PC-3 (cell line): ENCODE results near the gene CROCC2. TPM values are rescaled to one million over a fixed set of nuclear protein-coding genes. Genes with fewer than 3 reads are reported as not detected.

Experiments used
- ATAC-seq: fragments of 200-7000 bp; cut with Tn5 transposase; 2 replicates; pipeline ENCODE4 v1.9.1; 2020; ENCODE audit warnings: mild to moderate bottlenecking, moderate library complexity
- BruUV-seq: library from RNA; stranded (reverse); fragments of 400-500 nt; replicated peaks from 2 replicates; lab custom pipeline; 2021; lab: Mats Ljungman, UMichigan
- CTCF ChIA-PET: fragments of 300-600 bp; sonication (Branson Sonifier 250); formaldehyde crosslinking; loops from one replicate; lab custom pipeline; 2022; ENCODE audit warnings: antibody characterized with exemption; lab: Charles Lee
- POLR2A ChIA-PET: fragments of 300-600 bp; sonication (Branson Sonifier 250); formaldehyde crosslinking; loops from one replicate; lab custom pipeline; 2022; ENCODE audit warnings: antibody characterized with exemption; ENCODE audit not compliant: unreplicated experiment; lab: Charles Lee
- DNase-seq: peaks from one replicate; pipeline ENCODE4 v3.0.0-alpha.2; 2015
- H2AFZ ChIP-seq: fragments of 300-600 bp; sonication (generic); 2 replicates; pipeline ENCODE4 v1.6.0; 2016; ENCODE audit warnings: antibody characterized with exemption, low read length
- H3F3A ChIP-seq: fragments of 300-600 bp; sonication (generic); one replicate; pipeline ENCODE4 v1.6.0; 2017; ENCODE audit warnings: antibody characterized with exemption, low read length, control low read depth, mild to moderate bottlenecking; ENCODE audit not compliant: unreplicated experiment
- H3K27ac ChIP-seq: fragments of 300-600 bp; sonication (generic); 2 replicates; pipeline ENCODE4 v1.5.1; 2016; ENCODE audit warnings: mild to moderate bottlenecking, low read length
- H3K27me3 ChIP-seq: fragments of 300-600 bp; sonication (generic); 2 replicates; pipeline ENCODE4 v1.6.1; 2016; ENCODE audit warnings: low read length, mixed read lengths
- H3K36me3 ChIP-seq: fragments of 300-600 bp; sonication (generic); 2 replicates; pipeline ENCODE4 v1.6.1; 2016; ENCODE audit warnings: low read depth, mixed run types, low read length, mixed read lengths
- H3K4me1 ChIP-seq: fragments of 300-600 bp; sonication (generic); 2 replicates; pipeline ENCODE4 v1.5.1; 2016; ENCODE audit warnings: low read length; ENCODE audit not compliant: insufficient read depth
- H3K4me2 ChIP-seq: fragments of 300-600 bp; sonication (generic); 2 replicates; pipeline ENCODE4 v1.6.0; 2016; ENCODE audit warnings: low read length
- H3K4me3 ChIP-seq: fragments of 300-600 bp; sonication (generic); 2 replicates; pipeline ENCODE4 v1.5.1; 2016; ENCODE audit warnings: mild to moderate bottlenecking, low read length, mixed read lengths
- H3K79me2 ChIP-seq: fragments of 300-600 bp; sonication (generic); 2 replicates; pipeline ENCODE4 v1.6.1; 2017; ENCODE audit warnings: low read length, mixed read lengths
- H3K9ac ChIP-seq: fragments of 300-600 bp; sonication (generic); 2 replicates; pipeline ENCODE4 v1.6.0; 2016; ENCODE audit warnings: mild to moderate bottlenecking, low read length
- H3K9me2 ChIP-seq: fragments of 300-600 bp; sonication (generic); replicated peaks from 2 replicates; pipeline ENCODE4 v1.6.1; 2016; ENCODE audit warnings: mixed run types, low read length, mixed read lengths
- H3K9me3 ChIP-seq: fragments of 300-600 bp; sonication (generic); 2 replicates; pipeline ENCODE4 v1.6.1; 2016; ENCODE audit warnings: low read length, mixed read lengths
- H4K20me1 ChIP-seq: fragments of 300-600 bp; sonication (generic); 2 replicates; pipeline ENCODE4 v1.6.1; 2016; ENCODE audit warnings: low read length, mixed read lengths
- CTCF ChIP-seq: fragments of 300-600 bp; sonication (generic); conservative IDR thresholded peaks from 2 replicates; pipeline ENCODE4 v1.5.1; 2017; ENCODE audit warnings: antibody characterized with exemption, low read depth, mild to moderate bottlenecking, low read length
- EZH2 ChIP-seq: fragments of 300-600 bp; sonication (generic); IDR thresholded peaks from one replicate; pipeline ENCODE4 v1.6.1; 2017; ENCODE audit warnings: antibody characterized with exemption, mild to moderate bottlenecking, low read length; ENCODE audit not compliant: unreplicated experiment
- EZH2phosphoT487 ChIP-seq: fragments of 300-600 bp; sonication (generic); IDR thresholded peaks from 2 replicates; pipeline ENCODE4 v1.6.1; 2018; ENCODE audit warnings: mild to moderate bottlenecking, antibody characterized with exemption, low read length, borderline replicate concordance
- intact Hi-C: fragments of 100-400 bp; cut with micrococcal nuclease; formaldehyde crosslinking; loops from 2 replicates; pipeline ENCODE4 v1.9.0; 2023
- total RNA-seq: library from RNA; depleted of rRNA; stranded (reverse); fragments of >200 nt; gene quantifications from 2 replicates; pipeline ENCODE4 v1.2.3, GENCODE V29; 2014

Gene CROCC2
- total RNA-seq, 1 experiment from 2014 or later = not detected

GRCh38 chr2:241025639-241026038, 119.5 kb downstream of the CROCC2 start:
- H3K36me3 ChIP-seq = no peaks in the 10 kb centered on the region
- peaks cover 17% of the 10 kb centered on the region for H3K9me3 ChIP-seq
- no peaks in the 10 kb centered on the region for H3K27me3 ChIP-seq
- H2AFZ ChIP-seq = no peak overlapping the region
- H3K79me2 ChIP-seq = no peaks in the 10 kb centered on the region
- no peaks in the 10 kb centered on the region for H3K4me1 ChIP-seq
- ChIA-PET CTCF (no interaction called here), POLR2A (no interaction called here)
- no peak for TF ChIP-seq EZH2phosphoT487
- TF ChIP-seq EZH2 = no peak
- no peak for TF ChIP-seq CTCF
- H3K9me2 ChIP-seq = no peaks in the 10 kb centered on the region
- H3K9ac ChIP-seq = no peak overlapping the region
- no peaks in the 10 kb centered on the region for H3F3A ChIP-seq
- H3K4me2 ChIP-seq = no peak overlapping the region
- H3K27ac ChIP-seq = no peak overlapping the region
- intact Hi-C loops = no loop called here
- H3K4me3 ChIP-seq = no peak overlapping the region
- BruUV-seq = no TSS peak
- ATAC-seq = no peak
- no peak for DNase-seq
- H4K20me1 ChIP-seq = no peaks in the 10 kb centered on the region

DNA sequence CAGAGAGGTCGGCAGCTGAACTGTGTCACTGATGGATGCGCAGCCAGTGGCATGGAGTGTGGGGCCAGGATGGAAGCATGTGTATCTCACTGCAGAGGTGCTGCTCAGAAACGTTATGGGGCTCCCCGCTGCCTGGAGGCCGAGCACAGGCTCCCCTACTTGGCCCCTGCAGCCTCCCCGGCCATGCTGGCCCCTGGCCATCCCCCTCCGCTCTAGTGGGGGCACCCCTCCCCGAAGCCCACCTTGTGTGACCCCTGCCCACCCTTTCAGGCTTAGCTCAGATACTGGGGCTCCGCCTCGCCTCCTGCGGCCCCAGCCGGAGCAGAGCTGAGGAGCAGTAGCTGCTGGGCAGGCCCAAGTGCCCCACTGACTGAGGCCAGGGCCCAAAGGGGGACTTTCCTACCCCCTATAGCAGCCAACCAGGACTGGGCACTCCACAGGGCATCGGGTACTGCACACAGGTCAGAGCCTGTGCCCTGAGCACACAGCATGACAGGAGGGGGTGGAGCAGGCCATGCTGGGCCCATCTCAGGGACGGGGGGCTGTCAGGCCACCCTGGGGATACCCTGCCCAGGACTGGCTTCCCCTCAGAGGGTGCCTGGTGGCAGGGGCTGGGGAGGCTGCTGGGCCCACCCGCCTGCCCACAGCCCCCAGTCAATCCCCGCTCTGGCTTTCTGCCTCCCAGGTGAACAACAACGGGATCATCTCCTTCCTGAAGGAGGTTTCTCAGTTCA, 123.6 kb downstream of the CROCC2 start:
- Histone ChIP-seq H4K20me1 (no peaks in the 10 kb centered on the region), H3F3A (no peaks in the 10 kb centered on the region), H3K9me3 (peaks cover 17% of the 10 kb centered on the region), H3K9me2 (no peaks in the 10 kb centered on the region), H3K36me3 (no peaks in the 10 kb centered on the region), H3K4me3 (no peak overlapping the region), H3K4me2 (no peak overlapping the region), H2AFZ (no peak overlapping the region), H3K4me1 (no peaks in the 10 kb centered on the region), H3K79me2 (no peaks in the 10 kb centered on the region), H3K27ac (no peak overlapping the region), H3K27me3 (no peaks in the 10 kb centered on the region), H3K9ac (no peak overlapping the region)
- ChIA-PET CTCF (no interaction called here), POLR2A (no interaction called here)
- intact Hi-C loops = no loop called here
- TF ChIP-seq CTCF (no peak), EZH2phosphoT487 (no peak), EZH2 (no peak)
- ATAC-seq (no peak), DNase-seq (no peak)
- no TSS peak for BruUV-seq

- Histone ChIP-seq H3K27me3 (no peaks in the 10 kb centered on the region), H3K4me2 (no peak overlapping the region), H3K36me3 (no peaks in the 10 kb centered on the region), H3K4me3 (no peak overlapping the region), H3K4me1 (no peaks in the 10 kb centered on the region), H3F3A (no peaks in the 10 kb centered on the region), H3K27ac (no peak overlapping the region), H4K20me1 (no peaks in the 10 kb centered on the region), H3K79me2 (no peaks in the 10 kb centered on the region), H3K9me3 (peaks cover 12% of the 10 kb centered on the region), H2AFZ (no peak overlapping the region), H3K9ac (no peak overlapping the region), H3K9me2 (no peaks in the 10 kb centered on the region)
- intact Hi-C loops = no loop called here
- no peak for ATAC-seq
- BruUV-seq = no TSS peak
- no peak for DNase-seq
- CTCF ChIA-PET = no interaction called here
- POLR2A ChIA-PET = no interaction called here
- TF ChIP-seq EZH2phosphoT487 (no peak), EZH2 (no peak), CTCF (no peak)
These were observed 124.2 kb downstream of the CROCC2 start for GRCh38 chr2:241030333-241030680.
